GM21576 (cell line): ENCODE results near the gene STK39.

ENCODE experiments used
- ATAC-seq: cut with Tn5 transposase; IDR thresholded peaks from one replicate; pipeline ENCODE4 v1.9.1; 2021; ENCODE audit warnings: mild to moderate bottlenecking, moderate library complexity; ENCODE audit not compliant: unreplicated experiment

The STK39 gene

DNA sequence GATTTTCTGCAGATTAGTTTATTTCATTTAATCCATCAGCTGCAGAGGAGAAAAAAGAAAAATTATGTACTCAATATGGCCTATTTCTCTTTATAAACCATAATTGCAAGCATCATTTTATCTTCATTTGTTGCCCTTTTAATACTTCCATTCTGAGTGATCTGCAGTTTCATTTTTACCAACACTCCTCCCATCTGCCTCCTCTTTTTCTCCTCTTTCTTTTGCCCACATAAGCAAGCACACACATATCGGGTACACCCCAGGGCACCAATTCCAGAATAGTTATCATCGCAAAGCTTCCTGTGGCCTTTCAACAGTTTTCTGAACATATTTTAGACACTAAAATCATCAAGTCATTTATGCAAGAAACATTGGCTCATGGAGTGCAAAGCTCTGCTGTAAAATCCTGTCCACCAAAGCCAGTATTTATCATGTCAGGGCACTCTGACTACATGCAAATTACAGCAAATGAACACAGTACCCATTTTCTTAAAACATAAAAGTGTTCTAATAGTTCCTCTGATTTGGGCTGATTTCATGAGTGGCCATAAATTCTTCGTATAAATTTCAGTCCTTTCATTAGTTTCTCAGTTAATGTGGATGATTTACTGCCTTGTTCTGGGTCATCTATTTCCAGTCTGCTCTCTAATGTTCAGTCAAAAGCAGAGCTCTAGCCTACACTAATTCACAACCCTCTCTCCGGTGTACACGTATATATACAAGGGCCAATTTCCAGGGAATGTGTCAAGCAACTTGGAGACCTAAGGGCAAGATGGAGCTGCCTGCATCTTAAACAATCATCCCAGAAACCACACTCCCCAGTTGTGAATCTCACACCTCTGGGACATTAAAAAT, 281.3 kb downstream of the STK39 start:
- ATAC-seq = no peak

DNA sequence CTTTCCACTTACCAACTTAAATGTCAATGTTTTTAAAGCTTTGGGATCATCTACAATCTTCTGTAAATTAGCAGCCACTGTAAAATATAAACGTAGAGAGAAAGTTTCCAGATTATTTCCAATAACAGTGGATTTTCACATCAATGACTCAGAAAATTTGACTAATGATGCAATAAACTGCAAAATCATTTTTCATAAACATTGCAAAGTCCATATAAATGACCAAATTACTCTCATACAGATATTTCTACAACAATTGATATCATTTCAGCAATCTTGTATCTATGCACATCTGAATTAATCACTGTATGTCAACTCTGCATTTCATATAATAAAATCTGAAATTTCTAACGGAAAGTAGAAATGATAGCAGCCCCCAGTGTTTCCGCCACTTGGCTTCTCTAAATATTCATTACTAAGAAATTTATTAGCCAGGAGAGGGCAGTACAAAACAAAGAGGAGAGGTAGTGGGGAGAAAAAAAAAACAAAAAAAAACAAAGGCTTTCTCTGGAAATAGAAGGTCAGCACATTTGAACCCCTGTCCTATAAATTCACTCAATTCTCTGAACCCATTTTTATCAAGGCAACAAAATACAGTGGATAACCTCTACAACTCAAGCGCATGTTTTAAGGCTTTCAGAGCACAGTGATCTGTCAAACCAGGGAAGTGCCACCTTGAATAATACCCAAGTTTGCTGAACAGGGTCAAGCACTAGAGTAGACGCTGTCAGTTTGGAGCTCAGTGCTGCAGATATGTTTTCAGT, 282.6 kb downstream of the STK39 start:
- ATAC-seq = no peak

DNA sequence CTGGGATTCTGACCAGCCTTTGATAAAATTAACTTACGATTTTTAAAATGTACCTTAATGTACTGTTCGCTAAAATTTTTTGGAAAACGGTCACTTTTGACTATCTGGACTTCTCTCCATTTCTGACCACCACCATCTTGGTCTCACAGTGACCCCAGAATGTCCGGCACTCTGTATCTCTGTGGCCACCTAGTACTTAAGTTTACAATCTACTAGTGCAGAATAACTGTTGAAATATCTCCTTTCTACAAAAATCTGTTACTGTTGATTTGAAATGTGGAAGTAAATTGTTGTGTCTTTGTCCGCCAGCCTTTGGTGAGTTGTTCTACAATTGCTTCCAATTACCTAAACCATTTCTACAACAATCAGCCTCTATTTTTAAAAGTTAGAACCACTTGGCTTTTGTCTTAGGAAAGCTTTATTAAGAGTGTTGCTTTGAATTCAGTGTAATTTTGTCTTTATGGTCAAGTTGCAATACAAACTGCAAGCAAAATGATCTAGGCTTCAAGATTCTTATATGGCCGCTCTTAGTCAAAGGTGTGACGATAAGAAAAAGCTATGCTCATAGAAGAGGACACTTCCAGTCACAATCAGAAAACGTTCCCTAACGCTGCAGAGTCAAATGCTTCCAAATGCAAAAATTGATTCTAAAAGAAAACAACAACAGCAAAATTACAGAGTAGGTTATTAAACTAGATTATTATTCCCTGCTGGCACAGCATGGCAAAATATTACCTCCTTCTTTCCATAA, 283.3 kb downstream of the STK39 start:
- no peak for ATAC-seq

DNA sequence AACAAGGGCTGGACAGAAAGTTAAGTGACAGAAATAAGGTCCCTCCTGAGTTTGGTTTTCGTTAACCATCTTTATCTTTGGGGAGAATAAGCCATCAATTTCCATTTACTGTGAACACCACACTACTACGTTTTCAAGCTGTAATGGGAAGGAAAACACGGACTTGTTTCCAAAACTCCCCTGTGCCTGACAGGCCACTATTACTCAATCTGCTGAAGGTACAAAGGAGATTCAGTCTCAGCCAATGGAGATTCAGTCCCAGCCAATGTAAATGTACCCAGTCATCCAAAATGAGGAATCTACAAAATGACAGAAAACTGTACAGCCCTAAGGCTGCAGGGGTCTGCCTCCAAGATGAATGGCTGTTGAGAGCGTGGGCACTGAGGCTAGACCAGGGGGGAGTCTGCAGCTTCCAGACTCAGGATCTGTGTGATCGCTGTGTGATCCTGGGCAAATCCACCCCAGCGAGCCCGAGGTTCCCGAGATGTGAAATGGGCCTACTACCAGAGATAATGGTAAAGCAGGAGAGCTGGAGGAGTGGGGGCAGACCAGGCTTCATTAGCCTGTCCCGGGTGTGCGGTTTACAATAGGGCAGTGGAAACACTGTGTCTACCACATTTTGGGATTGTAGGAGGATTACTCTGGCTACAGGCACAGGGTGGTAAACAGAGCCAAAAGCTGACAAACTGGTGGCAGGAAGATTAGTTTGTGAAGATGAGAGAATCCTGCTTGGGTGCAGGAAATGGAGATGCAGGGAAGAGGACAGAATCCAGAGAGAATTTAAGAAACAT, 284.8 kb downstream of the STK39 start:
- ATAC-seq = no peak

DNA sequence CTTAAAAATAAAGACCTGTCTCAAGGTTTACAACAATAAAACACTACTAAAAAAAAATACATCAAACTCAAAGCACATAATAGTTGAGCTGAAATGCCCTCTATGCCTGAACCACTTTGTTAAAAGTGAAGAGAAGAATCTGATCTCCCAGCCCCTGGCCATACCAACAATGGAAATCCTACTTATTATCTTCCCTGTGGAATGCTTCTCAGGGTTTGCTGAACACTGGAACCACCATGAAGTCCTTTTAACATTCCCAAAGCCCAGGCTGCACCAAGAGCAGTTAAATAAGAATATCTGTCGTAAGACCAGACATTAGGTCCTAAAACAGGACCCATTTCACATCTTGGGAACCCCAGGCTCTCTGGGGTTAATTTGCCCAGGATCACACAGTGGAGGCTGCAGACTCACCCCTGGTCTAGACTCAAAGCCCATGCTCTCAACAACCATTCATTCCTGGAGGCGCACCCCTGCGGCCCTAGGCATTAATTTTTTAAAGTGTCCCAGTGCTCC, 285.8 kb downstream of the STK39 start:
- no peak for ATAC-seq

DNA sequence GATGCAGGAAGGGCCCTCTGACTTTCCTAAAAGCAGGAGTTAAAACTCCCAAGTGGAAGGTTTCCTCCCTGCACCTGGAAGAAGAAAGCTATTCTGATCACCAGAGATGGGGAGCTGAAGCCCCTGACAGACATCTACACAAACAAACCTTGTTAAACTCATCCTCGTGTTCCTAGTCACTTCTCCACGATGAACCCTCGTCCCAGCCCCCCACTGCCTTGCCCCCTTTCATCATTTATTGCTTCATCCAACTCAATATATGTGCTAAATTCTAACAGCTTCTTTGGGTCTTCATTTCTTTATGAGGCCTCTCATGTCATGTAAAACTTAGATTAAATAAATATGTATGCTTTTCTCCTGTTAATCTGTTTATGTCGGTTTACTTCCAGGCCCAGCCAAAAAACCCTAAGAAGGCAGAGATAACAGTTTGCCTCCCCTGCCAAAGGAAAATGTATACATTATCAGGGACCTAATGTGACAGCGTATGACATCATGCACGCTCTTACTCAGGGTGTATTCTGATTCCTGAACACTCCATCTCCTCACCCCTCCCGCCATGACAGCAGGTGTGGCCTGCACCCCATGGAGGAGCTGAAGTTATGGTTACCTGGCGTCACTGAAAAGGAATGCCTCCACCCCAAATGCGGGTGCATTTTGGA, 287.2 kb downstream of the STK39 start:
- ATAC-seq = no peak

DNA sequence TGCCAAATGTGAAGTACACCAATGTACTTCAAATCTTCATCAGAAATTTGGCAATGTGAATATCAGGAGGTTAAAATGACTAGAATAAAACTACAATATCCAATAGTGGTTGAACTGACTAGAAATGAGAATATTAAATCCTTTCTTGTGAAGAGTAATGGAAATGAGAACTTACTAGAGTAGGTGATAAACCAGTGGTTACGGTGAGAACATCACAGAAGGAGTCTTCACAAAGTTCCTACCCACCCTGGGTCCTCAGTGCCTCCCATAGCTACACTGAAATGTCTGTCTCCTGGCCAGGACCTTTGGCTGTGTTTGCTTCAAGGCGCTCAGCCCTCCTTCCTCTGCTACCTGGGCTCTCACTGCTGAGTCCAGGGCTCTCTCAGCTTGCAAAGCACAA, 289.7 kb downstream of the STK39 start:
- no peak for ATAC-seq

DNA sequence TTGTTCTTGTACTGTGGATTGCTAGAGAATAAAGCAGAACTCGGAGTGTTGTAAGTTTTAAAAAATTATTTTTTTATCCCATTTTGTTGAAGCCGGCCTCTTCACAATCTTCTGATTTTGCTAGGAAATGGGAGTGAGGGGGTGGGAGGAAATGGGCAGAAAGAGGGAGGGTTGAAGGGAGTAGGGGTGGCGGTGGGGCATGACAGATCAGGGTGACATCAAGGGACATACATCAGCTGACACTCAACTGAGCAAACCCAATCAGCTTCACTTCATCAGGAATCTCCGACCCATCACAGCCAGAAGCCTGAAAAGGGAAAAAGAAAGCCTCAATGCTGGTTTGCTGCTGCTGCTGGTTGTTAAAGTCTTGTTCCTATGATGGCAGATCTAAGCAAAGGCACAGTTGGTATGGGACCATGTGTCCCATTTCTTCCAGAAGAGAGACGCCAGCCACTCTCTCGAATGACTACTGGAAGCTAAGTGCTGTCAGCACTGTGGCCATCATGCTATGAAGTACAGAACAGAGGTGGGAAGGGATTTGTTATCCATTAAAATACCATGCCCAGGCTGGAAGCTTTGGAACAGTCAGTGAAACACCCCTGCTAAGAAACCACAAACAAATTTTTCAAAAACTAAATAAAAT, 292.0 kb downstream of the STK39 start:
- no peak for ATAC-seq

DNA sequence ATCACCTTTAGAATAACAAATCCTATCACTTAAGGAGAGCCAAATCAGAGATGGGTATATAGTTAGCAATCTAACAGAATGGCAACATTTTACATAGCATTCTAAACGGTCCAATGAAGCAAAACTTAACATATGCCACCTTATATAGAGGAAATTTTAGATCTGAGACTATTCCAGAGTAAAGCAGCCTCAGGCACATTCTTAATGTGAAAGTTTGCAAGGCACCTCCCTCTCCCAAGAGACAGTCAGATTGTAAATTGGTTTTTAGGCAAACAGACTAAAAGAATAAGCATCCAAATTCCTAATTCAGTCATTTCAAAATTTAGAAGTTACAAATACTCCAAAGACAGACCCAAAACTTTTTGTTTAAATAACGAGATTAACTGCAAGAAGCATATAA, 292.9 kb downstream of the STK39 start:
- no peak for ATAC-seq

DNA sequence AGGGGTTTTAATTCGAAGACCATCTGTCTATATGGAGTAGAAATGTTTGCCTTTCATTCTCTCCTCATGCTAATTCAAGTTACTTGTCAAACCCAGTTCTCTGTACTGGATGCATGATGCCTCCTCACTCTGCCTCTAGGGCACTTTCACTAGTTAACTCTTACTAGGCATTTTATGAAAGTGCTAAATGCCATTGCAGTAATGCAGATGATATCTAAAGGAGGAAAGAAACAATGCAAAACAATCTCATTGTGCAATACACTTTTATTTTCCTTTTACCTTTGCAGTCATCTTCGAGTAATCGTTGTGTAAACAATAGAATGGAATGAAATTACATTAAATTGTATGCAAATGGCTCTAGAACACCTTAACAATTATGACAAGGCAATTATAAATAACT, 293.6 kb downstream of the STK39 start:
- ATAC-seq = no peak

DNA sequence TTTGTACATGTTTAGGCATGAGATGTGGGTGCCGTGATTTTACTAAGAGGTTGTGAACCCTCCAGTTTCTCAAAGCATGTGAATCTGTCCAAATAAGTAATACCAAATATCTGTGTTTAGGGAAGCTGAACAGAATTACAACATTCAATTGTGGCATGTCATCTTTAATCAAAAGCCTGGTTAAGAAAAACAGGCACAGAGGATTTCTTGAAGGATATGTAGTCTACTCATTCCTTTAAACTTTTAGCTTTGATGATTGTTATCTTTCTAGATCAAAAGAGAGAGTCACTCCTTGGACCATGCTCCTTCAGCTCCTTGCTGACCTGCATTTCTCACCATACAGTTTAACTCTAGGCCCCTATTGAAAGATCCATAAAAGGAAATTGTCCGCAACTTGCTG, 296.8 kb downstream of the STK39 start:
- no peak for ATAC-seq

DNA sequence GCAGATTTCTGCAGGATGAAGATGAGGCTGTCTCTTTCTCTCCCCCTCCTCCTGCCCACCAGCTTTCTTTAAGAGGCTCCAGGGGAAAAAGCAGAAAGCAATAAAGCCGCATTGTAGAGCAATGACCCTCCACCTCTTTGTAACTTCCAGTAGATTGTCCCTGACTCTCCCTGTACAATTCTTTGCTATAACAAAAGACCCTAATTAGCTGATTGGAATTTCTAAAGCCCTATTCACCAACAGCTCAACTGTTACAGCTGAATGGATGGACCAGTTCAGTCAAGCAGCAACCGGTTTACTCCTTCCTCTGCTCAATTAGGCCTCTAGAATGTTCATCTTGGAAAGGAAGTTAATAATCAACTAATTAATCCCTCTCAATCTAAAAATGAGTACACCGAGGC, 301.0 kb downstream of the STK39 start:
- ATAC-seq = no peak

DNA sequence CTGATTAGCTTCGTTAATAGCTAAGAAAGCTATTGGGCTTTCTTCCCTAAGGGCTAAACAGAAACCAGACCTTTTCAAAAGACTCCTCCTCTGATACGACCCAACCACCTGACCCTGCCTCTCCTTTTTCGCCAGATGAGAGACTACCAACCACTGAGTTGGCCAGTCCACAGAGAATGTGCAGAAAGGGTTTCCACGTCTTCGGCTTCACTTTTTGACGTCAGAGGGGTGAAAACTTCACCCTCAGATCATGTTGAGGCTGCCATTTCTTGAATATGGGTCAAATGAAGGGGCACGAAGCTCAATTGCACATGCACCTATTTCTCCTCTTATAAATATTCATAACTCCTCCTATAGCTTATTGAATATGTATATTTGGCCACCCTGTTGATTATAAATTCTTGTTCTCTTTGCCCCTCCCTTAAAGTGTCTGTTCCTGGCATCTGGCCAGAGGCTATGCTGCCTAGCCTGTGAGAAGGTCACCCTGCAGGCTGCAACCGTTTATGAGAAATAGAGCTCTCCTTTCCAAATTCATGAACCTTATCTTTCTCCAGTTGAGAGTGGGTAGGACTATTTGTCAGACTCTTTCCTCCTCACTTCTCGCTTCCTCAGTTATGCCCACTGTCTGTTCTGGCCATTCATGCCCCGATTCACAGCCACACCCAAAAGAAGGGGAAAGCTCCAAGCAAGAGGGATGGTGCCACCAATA, 301.6 kb downstream of the STK39 start:
- no peak for ATAC-seq

DNA sequence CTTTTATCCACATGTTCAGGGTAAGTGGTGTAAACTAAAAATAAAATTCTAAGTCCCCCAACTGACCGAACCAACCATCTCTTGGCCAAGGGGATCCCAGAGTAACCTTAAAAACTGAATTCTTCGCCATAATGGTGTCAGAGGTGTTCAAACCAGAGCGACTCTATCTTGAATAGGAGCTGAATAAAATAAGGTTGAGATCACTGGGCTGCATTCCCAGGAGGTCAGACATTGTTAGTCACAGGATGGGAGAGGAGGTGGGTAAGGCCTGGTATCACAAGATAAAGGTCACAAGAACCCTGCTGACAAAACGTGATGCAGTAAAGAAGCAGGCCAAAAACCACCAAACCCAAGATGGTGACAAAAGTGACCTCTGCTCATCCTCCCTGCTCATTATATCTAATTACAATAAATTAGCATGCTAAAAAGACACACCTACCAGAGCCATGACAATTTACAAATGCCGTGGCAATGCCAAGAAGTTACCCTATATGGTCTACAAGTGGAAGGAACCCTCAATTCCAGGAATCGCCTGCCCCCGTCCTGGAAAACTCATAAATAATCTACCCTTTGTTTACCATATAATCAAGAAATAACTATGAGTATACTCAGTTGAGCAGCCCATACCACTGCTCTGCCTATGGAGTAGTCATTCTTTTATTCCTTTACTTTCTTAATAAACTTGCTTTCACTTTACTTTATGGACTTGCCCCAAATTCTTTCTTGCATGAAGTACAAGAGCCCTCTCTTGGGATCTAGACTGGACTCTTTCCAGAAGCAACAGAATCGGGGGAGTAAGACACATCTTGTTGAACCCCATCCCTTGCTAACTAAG, 302.4 kb downstream of the STK39 start:
- no peak for ATAC-seq

DNA sequence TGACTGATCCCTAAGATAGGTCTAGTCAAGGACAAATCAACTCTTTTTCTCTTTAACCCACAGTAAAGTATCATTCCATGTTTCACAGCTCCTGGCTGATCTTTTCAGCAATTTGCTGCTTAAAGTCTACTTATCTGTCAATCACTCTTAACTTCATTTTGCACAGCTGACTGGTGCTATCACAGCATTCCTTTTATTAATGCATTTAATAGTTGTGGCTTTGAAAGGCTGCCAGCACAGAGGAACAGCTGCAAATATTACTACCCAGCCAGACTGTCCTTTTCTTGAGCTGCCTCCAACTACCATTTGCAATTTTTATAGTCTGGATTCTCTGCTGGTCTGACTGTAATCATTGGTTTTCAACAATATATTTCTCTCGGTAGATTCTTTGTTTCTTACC, 303.5 kb downstream of the STK39 start:
- no peak for ATAC-seq

DNA sequence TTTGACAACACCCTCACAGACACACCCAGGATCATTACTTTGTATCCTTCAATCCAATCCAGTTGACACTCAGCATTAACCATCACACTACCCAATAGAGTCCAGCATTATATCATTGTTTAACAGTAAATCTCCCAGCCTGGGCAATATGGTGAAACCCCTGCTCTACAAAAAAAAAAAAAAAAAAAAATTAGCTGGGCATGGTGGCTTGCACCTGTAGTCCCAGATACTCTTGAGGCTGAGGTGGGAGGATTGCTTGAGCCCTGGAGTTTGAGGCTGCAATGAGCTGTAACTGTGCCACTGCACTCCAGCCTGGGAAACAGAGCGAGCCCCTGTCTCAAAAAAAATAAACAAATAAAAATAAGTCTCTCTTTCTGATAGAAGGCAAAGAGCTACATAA, 304.0 kb downstream of the STK39 start:
- ATAC-seq = no peak

DNA sequence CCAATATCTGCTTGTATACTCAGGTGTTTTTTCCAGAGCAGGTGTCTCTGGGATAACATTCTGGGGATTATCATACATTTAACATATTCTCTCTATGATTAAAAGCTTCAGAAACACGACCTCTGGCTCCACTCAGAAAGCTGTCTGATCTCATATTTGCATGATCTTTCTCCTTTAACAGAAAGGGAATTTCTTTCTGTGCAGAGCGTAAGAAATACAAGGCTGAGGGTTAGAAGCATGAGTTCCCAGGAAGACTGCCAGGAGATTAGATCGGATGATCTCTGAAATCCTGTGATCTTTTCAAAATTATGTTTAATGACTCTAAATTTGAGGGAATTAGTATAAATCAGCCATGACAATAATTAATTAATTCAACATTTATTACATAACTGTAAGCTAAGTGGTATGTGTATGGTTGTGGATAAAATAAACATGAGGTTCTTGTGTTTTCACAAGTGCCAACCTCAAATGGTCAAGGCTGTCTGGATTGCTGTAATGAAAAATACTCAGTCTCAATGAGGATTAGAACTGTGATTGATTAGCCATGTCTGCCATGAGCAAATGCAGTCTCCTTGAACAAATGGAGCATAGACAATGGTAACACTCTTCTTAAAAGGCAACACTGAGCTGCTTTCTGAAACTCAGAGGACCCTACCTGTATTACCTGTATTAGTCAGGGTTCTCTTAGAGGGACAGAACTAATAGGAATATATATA, 304.9 kb downstream of the STK39 start:
- ATAC-seq = no peak
